HG02840 (cell line): ENCODE results near the gene F3.

Experiments used
- ATAC-seq: cut with Tn5 transposase; IDR thresholded peaks from one replicate; pipeline ENCODE4 v1.9.1; 2021; ENCODE audit warnings: mild to moderate bottlenecking, moderate library complexity, moderate number of reproducible peaks; ENCODE audit not compliant: unreplicated experiment, low FRiP score

The F3 gene

GRCh38 chr1:94528826-94529225 is 12.7 kb downstream of the F3 start:
- ATAC-seq: no peak

GRCh38 chr1:94528299-94528698 is 13.3 kb downstream of the F3 start:
- ATAC-seq: no peak

- no peak for ATAC-seq
Observed at GRCh38 chr1:94527447-94528031, 14.0 kb downstream of the F3 start.

DNA sequence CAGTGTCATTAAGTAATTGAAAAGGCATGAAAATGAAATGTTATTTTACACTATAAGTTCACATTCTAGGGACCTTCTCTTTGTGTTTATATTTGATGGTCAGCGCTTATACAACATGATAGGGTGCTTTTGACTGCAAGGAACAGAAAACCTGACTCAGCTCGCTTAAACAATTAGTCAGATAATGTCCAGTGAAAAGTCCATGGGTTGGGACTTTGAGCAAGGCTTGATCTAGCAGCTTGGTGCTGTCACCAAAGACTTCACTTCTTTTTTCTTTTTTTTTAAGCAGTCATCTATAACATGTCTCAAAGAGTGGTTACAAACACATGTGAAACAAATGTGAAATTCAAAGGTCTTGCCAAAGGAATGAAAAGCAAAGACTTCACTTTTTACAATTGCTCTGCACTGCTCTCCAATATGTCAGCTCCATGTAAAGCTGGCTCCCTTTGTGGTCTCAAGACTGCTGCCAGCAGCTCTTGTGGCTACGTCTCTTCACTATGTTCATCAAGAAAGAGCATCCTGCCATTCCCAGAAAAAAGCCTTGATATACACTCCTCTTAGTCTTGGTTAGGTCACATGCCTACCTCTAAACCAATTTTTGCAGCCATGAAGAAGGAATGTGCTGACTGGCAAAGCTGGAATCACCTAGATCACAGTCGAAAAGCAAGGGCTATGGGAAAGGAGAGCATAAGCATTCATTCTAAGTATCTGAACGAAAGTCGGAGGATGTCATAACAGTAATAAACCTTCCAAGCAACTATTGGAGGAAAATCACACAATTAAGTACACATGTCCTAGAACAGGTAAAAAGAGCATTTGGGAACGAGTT is 15.2 kb downstream of the F3 start:
- no peak for ATAC-seq

DNA sequence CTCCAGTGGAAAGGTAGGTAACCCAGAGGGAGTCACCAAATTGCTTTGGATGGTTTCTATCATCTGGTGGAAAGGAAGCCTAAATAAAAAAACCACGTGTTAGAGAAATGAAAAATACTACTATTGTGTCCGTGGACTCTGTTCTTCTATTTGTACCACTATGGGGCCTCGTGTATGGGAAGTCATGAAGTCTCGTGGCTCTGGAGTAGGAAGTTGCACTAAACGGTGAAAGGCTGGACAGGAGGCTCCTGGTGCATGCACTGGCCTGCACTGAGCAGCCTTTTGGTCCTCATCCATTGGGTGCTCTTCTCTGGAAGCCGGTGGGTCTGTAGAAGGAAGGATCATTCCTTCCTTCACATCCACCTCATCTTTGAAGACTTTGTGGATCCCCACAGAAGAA is 17.0 kb downstream of the F3 start:
- no peak for ATAC-seq

GRCh38 chr1:94522304-94522703 is 19.3 kb downstream of the F3 start:
- no peak for ATAC-seq

DNA sequence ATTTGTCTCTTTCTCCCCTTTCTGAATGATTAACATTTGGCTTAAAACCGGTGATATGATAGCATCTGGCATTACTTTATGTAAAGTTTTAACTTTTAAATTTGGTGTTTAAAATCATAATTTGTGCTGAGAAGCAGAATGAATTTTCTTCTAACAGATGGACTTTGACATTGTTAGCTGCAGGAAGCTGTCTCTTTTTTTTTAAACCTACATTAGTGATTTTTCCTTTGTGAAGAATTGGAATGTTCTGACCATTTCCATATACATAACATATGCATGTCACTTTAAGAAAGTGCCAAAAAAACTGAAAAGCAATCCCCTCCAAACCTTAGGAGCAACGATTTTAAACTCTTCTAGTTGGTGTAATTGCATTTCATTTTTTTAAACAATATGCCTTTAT is 22.2 kb downstream of the F3 start:
- ATAC-seq: no peak

DNA sequence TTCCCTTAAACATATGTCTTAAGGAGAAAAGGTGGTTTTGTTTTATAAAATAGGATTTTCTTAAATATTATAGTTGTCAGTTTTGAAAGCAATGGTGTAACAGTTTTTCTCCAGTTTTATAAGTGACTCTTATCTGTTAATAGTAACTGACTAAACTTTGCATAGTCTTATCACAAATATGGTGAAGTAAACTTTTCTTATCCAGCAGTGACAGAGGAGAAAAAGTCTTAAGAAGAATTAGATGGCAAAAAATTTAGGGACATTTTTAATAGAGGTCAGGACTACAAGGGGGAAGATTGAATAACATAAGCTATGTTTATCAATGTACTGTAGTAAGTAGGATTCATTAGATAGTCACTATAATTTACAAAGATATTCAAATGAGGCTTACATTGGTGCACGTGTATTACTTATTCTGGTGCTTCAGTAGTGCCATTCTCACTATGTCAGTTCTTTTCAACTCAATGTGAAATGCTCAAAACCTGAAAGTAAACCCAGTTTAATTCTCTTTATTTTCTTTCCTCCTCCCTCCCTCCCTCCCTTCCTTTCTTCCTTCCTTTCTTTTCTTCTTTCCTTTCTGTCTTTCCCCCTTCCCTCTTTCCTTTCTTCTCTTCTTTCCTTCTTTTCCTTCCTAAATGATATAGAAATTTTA is 26.1 kb downstream of the F3 start:
- no peak for ATAC-seq

GRCh38 chr1:94514095-94514727 is 27.3 kb downstream of the F3 start:
- no peak for ATAC-seq

DNA sequence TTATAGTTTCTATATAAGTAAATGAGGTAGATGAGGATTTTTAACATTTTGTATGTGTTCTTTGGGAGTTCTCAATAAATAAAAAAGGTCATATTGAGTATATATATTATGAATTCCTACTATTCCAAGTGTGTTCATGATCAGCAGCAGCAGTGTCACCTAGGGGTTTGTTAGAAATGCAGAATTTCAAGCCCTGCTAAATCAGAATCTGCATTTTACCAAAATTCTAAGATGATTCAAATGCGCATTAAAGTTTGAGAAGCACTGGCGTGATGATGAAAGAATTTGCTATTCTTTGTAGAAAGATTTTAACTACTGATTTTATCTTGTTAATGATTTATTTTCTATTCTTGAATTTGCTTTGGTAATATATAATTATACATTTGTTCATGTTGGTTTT is 28.7 kb downstream of the F3 start:
- ATAC-seq: no peak

GRCh38 chr1:94504601-94505000 is 37.0 kb downstream of the F3 start:
- no peak for ATAC-seq

GRCh38 chr1:94503153-94503552 is 38.4 kb downstream of the F3 start:
- no peak for ATAC-seq

GRCh38 chr1:94501935-94502334 is 39.6 kb downstream of the F3 start:
- no peak for ATAC-seq

DNA sequence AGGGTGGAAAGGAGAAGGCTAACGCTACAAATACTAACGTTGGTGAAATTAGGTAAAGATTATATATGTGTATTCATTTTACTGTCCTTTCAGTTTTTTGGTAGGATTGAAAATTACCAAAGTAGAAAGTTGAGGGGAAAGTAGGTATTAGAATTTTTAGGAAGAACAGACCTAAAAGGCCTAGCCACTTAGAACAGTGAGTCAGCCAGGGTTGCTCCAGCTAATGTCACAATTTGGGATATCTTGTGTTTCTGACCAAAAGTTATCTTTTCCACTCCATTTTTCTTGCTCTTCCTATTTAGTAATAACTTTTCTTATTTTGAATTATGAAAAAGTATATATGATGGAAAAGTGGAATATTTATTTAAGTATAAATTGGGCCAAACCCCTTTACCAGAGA is 40.1 kb downstream of the F3 start:
- no peak for ATAC-seq

DNA sequence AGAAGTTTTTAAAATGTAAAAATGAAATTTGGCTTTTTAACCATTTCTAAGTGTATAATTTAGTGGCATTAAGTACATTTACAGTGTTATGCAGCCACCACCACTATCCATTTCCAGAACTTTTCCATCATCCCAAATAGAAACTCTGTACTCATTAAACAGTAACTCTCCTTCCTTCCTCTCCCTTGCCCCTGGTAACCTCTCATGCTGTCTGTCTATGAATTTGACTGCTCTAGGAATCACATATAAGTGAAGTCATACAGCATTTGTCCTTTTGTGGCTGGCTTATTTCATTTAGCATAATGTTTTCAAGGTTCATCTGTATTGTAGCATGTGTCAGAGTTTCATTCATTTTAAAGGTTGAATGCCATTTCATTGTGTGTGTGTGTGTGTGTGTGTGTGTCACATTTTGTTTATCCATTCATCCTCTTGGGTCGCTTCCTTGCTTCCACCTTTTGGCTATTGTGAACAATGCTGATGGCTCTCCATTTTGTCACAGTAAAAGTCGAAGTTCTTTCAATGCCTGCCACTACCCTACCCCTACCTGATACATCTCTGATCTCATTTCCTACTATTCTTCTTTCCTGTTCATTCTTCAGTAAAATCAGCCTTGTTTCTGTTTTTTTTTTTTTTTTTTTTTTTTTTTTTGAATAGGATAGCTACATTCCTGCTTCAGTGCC is 45.3 kb downstream of the F3 start:
- ATAC-seq: no peak

DNA sequence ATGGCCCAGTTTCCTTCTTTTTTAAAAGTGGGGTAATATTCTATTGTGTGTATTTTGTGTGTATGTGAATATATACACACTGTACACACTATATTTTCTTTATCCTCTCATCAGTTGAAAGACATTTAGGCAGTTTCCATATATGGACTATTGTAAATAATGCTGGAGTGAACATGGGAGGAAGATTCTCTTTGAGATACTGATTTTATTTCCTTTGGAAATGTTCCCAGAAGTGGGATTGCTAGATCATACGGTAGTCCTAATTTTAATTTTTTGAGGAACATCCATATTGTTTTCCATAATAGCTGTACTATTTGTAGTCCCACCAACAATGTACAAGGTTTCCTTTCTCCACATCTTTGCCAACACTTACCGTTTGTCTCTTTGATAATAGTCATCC is 51.0 kb downstream of the F3 start:
- ATAC-seq: no peak

- ATAC-seq: no peak
Observed at GRCh38 chr1:94486990-94487389, 54.6 kb downstream of the F3 start.

- ATAC-seq: peak; percentile 88
Observed at GRCh38 chr1:94481473-94481933, 60.1 kb downstream of the F3 start.

- no peak for ATAC-seq
Observed at GRCh38 chr1:94479682-94480081, 61.9 kb downstream of the F3 start.
